ENCODE results near the gene SYT17.

Gene SYT17

DNA sequence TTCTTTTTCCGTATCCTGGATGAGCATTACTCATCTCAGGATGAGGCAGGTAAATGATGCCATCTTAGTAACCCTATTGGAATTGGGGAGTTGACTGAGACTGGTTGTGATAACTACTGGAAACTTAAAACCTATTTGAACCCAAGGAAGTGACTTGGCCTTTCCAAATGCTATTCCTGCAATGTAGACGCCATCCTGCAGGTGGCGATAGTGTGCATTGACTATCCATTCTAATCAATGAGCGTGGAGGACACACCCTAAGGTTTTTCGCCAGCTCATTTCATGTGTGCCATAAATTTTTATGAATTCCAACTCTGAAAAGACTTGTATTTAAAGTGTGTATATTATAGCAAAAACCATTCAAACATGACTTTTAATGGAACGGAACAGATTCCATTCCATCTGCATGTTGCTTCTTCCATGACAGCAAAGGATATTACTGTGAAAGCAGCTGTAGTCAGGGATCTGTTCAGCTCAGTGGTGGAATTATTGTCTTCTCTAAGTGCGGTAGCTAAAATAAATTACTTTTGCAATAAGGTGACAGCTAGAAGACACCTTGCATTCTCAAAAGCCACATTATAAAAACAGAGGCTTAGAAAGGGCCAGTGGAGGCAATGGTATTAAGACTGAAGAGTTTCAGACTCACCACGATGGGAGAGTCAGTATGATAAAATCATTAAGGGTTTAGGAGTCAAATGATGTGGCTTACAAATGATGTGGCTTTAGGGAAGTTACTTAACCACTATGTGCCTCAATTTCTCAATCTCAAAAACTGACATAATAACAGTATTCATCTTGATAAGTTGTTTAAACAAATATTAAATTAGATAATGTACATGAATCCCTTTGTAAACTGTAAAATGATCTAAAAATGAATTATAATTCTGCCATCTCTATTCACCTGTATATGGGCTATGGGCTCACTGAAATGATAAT is 55.5 kb downstream of the SYT17 start:
- peak; percentile 72 for DNase-seq

DNA sequence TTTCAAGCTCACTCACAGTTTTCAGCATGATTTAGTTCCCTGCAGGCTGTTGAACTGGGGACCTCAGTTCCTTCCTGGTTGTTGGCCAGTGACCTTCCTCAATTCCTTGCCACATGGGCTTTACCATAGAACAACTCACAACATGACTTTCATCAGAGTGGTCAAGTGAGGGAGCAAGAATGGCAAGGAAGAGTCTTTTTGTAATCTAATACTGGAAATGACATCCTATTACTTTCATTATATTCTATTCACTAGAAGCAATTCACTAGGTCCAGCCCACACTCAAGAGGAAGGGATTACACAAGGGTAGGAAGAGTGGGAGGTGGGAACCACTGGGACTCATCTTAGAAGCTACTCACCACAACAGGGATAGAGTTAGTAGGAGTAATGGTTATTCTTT is 57.6 kb downstream of the SYT17 start:
- DNase-seq, result no peak

- no peak for DNase-seq
Observed at GRCh38 chr16:19227643-19228042, 59.6 kb downstream of the SYT17 start.

DNA sequence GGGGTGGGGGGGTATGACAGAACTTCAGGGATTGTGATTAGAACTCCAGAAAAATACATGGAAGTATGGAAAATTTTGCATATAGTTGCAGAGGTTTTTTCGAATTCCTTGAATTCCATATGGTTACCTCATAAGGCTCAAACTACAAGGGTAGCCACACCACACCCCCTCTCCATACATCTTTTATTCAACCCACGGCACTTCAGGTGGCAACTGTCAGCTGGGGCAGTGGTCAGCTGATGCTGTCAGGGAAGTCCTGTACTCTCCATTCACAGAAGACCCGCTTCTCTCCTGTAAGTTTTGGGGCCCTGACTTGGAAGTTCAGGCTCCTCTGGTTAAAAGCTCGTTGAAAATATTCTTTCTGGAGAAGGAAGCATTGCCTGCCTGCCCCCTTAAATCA is 60.0 kb downstream of the SYT17 start:
- DNase-seq, result no peak

DNA sequence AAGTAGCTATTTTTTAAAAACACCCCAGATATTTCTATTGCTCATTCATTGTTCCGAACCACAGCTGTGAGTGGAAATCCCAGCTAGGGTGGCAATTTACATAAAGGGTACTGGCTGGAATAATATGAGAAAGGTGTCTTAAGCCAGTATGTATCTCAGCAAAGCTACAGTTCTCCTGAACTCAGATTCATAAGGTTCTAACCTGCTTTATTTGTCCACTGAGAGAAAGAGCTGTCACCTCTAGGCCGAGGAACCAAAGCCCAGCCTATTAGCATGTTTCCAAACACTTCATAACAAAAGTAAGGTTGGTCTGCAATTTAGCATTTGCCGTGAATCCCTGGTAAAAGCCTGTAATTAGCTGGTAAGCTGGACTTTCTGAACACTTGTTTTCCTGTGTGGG is 60.5 kb downstream of the SYT17 start:
- DNase-seq, result no peak

GRCh38 chr16:19230575-19230974 is 62.5 kb downstream of the SYT17 start:
- DNase-seq, result no peak

GRCh38 chr16:19231881-19232280 is 63.8 kb downstream of the SYT17 start:
- DNase-seq, result no peak

DNA sequence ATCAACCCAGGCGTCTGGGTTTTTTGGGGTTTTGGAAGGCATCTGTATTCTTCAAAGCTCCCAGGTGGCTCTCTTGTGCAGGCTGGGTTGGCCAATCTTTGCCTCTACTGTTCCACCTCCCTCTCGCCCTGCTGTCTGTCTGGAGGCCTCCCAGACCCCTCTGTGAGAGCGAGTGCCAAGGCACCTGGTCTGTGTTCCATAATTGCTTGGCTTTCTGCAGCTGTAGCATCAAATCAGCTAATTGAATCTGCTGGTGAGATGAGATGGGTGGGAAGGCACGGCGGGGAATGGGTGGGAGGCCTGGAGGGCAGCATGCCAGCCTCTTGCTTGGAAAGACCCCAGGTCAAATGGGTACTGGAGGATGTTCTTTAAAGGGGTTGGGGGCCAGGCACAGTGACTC is 64.9 kb downstream of the SYT17 start:
- DNase-seq, result no peak

GRCh38 chr16:19235478-19235877 is 67.4 kb downstream of the SYT17 start:
- no peak for DNase-seq

GRCh38 chr16:19235886-19236285 is 67.8 kb downstream of the SYT17 start:
- no peak for DNase-seq

DNA sequence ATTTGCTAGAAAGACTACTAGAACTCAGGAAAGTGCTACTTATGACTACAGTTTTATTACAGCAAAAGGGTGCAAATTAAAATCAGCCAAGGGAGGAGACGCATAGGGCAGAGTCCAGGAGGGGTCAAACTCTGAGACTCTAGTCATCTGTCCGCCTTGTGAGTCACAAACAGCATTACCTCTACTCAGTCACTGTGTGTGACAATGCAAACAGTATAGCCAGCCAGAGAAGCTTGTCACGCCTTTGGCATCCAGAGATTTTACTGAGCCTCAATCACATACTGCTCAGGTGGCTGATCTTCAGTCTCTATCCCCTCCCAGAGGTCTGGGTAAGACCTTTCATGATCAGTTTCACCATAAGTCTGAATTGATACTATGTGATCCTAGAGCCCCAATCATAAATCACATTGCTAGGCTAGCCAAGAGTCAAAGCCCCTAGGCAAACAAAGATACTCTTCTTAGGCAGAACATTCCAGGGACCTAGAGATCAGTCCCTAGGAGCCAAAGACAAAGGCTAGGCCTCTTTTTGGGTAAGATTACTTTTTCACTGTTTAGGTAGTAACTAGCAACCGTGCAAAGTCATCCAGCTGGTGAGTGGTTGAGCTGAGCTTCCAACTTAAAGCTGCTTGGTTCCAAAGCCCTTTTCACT is 68.6 kb downstream of the SYT17 start:
- no peak for DNase-seq

DNA sequence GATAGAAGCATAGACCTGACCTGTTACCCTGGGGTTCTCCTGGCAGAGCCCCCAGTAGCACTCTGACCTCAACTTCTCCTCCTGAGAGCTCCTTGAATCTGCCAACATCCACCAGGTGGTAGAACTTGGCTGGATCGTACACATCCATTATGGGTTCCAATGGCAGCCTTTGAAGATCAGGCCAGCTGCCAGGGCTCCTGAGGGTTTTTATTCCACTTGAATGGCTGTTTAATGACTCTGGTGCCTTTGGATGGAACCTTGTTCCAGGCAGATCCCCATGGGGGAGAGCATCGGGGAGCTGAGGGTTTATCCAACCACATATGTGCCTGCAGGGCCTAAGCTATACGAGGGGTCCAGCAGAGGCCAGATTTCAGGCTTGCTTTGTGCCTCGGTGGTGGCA is 70.4 kb downstream of the SYT17 start:
- DNase-seq, result no peak

GRCh38 chr16:19239511-19240155 is 71.6 kb downstream of the SYT17 start:
- no peak for DNase-seq

GRCh38 chr16:19240494-19240893 is 72.5 kb downstream of the SYT17 start:
- DNase-seq, result no peak

DNA sequence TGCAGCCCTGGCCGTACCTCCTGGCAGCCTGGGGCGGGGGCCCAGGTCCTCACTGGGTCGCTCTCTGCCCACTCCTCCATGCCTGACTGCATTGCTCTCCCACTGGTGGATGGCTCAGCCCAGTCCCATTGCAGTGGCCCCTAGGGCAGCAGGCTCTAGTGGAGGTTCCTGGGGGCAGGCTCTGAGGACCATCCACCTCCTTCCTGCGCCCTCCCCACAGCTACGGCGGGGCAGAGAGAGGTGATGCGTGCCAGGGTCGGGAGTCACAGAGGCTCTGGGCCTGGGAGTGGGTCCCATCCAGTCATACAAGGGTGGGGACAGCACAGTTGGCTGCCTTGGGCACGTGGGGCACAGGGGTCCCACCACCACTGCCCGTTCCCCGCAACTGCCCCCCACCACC is 73.5 kb downstream of the SYT17 start:
- DNase-seq, result no peak

GRCh38 chr16:19242186-19242585 is 74.1 kb downstream of the SYT17 start:
- DNase-seq, result no peak

DNA sequence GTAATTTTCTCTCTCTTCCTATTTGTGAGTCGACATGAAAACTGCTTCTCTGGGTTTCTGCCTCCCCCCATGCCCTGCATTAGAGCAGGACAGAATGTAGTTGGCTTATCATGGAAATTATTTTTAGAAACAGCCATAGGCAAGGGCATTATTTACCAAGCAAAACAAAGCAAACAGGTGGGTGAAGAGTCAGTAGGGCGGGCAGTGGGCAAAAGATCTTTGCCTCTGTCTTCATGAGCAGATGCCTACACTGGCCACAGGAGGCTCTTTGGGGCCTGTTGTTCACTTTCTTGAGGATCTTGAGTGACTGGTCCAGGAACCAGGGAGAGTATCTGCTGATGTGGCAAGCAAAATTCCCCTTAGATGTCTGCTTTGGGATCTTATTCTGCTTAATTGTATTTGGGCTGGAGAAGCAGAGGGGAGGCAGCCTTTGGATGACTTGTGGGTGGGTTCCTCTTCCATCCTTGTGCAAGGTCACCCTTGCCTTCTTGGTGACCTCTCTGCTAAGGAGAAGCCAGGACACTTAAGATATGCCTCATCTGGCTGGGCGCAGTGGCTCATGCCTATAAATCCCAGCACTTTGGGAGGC is 75.0 kb downstream of the SYT17 start:
- no peak for DNase-seq

DNA sequence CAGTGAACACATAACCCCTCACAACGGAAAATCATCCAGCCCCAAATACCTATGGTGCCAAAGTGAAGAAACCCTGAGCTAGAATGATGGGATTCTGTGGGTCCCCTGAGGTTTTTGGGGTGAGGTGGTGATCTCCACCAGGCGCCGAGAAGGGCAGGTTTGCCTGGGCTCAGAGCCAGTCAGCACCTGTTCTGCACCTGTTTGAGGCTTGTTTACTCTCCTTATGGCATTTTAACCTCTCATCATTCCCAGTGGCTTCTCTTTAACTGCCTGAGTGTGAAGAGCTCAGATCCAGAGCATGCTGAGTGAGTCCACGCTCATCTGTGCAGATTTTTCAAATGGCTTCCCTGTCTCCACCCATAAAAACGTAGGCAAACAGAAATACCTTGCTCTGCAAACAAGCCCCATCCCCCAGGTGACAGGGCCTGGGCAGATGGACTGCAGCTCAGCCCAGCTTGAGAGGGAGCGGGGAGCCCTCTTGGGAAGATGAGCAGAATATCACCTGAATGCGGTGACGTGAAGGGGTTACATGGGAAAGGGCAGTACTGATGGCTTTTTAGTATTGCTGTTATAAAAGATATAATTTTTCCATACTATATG is 77.4 kb downstream of the SYT17 start:
- no peak for DNase-seq

- no peak for DNase-seq
Observed at GRCh38 chr16:19252904-19253303, 84.9 kb downstream of the SYT17 start.

GRCh38 chr16:19254611-19255010 is 86.6 kb downstream of the SYT17 start:
- DNase-seq, result no peak

GRCh38 chr16:19264123-19264673 is 96.2 kb downstream of the SYT17 start:
- DNase-seq, result no peak

DNA sequence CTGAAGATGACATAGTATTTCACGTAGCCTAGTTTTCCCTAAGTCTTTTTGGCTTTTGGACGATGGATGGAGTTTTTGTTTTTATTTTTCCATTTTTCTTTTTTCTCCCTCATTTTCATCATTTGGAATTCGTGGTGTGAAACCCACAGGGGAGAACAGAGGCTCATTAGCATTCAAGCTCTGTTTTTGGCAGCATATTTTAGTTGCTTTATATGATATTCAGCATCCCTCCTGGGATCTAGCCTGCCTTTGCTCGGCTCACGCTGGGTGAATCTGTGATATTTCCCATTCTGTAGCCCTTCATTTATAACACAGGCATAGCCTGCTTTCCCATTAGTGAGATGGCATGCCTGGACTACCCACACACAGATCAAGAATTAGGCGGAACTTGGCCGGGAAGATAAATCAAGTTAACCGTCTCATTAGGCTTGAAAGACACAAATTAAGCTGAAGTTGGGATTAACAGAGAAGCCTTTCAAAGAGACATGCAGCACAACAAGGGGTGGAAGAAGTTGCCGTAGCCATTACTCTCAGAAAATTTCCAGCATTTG is 97.4 kb downstream of the SYT17 start:
- DNase-seq, result no peak

Measured in stimulated activated CD4-positive, alpha-beta T cell treated with anti-CD3 and anti-CD28 coated beads, Interleukin-15, amount 100 ng/mL, for 24 hours (primary cell).